G401.6 (cell line): ENCODE results near the gene PPP6R3.

Experiments
- FAIRE-seq: peaks from 2 replicates; lab custom pipeline; 2012; peaks lifted over from hg19 to GRCh38; lab: Jason Lieb, UNC

Gene PPP6R3

GRCh38 chr11:68560216-68560615 is 99.7 kb downstream of the PPP6R3 start:
- FAIRE-seq = no peak

DNA sequence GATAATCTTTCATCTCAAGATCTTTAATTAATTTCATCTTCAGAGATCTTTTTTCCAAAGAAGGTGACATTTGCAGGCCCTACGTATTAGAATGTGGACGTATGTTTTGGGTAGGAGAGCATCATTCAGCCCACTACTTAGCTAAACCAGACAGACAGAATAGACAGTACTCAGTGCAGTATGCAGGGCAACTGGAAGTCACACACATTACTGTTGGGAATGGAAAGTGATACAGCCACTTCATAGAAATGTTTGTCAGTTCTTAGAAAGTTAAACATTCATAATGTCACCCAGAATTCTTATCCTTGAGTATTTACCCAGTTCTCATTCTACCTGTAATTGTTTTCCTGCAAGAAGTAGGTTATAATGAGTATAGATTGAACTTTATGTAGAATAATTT is 102.9 kb downstream of the PPP6R3 start:
- FAIRE-seq = no peak

DNA sequence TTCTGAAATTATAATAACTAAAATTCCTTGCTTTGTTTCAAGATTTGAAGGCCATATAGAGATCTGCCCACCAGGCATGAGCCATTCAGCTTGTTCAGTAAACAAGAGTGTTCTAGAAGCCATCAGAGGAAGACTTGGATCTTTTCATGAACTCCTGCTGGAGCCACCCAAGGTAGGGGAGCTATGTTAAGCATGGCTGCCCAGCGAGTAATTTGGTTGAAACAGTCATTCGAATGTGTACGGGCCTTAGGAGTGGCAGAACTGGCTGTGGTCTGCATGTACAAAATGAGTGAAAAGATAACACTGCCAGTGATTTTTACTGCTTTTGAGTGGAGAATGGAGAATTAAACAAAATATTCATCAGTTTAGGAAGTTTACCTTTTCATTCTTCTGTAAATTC is 103.7 kb downstream of the PPP6R3 start:
- FAIRE-seq = no peak

GRCh38 chr11:68565768-68566167 is 105.2 kb downstream of the PPP6R3 start:
- FAIRE-seq = no peak

DNA sequence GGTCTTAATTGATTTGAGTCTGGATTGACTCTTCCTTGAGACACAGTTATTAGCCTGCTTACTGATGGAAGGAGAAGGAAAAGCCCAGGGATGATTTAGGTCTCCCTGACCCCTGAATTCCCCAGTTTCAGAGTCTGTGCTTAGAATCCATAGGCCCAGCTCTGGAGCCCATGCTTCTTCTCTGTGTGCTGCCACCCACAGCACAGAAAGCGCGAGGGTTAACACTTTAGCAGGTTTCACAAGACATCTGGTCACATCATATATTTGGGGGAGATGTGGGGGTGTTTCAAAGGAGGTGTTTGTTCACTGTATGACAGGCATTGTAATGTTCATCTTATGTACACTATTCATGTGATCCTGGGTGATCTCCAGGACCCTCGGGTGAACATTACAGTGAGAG is 107.0 kb downstream of the PPP6R3 start:
- FAIRE-seq = no peak

DNA sequence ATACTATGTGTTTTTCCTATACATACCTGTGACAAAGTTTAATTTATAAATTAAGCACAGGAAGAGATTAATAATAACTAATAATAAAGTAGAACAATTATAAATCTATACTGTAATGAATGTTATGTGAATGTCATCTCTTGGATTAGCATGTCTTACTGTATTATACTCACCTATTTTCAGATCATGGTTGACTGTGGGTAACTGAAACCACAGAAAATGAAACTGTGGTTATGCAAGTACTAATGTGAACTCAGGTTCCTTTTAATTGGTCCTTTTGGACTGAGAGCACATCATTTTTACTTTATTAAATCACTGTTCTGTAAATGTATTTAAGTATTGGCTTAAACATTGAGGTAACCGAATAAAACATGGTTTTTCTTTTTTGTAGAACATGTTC is 108.8 kb downstream of the PPP6R3 start:
- FAIRE-seq = no peak

DNA sequence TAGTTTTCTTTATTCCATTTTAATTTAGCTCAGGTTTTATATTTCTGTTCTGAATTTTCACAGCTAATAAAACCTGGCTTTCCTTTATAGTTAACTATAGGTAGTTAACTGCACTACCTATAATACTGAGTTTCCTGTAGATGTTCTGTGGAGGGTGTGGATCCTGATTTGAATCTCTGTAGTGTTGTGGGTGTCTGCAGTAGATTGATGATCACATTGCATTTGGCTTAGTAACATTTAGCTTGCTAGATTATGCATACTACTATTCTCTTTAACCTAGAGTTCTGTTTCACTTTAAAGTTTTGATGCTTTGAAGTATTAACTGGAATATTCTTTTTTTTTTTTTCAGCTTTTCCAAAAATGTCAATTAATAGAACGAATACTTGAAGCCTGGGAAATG is 110.1 kb downstream of the PPP6R3 start:
- no peak for FAIRE-seq

DNA sequence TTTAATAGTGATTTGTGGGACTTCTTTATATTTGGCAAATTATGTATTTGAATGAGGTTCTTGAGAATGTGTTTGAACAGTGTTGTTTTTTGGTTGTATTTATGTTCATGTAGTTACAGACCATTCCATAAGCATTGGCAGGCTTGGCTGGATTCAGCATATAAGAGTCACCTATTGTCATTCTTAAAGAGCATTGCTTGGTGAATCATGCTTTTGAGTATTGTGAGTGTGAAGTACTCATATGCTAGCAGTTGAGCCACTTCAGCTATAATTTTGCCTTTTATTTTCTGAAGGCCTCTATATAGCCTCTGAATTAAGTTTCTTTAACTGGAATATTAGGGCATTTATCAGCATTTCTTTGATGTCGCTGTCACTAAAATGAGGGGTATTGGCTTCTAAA is 113.8 kb downstream of the PPP6R3 start:
- FAIRE-seq = no peak

- no peak for FAIRE-seq
These were observed 114.6 kb downstream of the PPP6R3 start for GRCh38 chr11:68575025-68575665.

- FAIRE-seq = no peak
These were observed 118.9 kb downstream of the PPP6R3 start for GRCh38 chr11:68579455-68579854.

GRCh38 chr11:68581439-68581838 is 120.9 kb downstream of the PPP6R3 start:
- FAIRE-seq = no peak

- no peak for FAIRE-seq
These were observed 121.3 kb downstream of the PPP6R3 start for GRCh38 chr11:68581901-68582300.

- FAIRE-seq = no peak
These were observed 122.0 kb downstream of the PPP6R3 start for GRCh38 chr11:68582416-68583040.

GRCh38 chr11:68583041-68583446 is 122.5 kb downstream of the PPP6R3 start:
- FAIRE-seq = no peak

- FAIRE-seq = no peak
These were observed 123.5 kb downstream of the PPP6R3 start for GRCh38 chr11:68584097-68584496.

DNA sequence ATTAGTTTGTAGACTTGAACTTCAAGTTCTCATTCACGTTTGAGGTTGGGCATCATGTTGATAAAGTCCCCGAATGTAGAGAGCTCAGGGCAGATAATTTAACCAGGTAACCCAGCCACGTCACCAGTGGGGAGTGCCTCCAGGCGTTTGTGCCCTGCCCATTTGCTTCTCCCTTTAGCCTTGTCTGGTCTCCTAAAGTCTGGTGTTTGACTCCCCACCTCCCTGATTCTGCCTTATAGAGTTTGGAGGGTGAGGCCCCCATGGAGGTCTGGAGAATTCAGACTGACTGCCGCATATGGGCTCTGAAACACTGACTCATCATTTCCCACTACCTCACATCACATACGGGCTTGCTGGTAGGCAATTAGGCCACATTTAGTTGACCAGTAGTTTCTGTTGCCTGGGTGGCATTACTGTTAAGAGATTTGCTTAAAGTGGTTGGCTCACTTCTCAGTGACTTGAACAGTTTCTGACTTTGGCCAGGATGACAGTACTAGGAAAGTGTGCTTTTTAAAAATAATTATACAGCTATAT is 124.5 kb downstream of the PPP6R3 start:
- FAIRE-seq = no peak

DNA sequence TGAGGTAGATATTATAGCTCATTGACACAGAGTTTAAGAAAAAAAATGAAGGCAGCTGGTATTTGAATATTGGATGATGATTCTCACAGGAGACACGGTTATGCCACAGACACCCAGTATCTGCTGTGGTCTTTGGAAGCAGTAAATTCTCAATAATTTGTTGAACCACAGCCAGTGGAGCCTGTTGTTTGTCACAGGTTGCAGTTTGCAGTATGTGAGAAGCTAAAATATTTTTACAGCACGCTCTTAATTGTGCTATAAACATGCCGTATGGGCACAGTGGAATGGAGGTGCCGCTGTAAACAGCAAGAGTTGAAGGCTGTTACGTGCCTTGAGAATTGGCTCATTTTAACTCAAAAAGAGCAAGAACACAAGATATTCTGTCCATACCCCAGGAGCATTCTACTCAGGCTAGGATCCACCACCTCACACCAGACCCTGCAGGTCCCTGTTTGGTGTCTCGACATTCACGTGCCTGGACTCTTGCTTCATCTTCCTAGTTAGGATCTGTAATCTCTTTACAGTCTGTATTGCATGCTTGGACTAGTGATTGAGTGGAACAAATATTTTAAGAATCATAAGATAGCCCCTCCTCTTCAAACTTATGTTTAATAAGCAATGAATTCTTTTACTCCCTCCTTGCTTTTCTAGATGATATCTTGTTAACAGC is 129.1 kb downstream of the PPP6R3 start:
- FAIRE-seq = no peak

- no peak for FAIRE-seq
These were observed 131.2 kb downstream of the PPP6R3 start for GRCh38 chr11:68591719-68592118.

GRCh38 chr11:68593441-68593840 is 132.9 kb downstream of the PPP6R3 start:
- FAIRE-seq = no peak

DNA sequence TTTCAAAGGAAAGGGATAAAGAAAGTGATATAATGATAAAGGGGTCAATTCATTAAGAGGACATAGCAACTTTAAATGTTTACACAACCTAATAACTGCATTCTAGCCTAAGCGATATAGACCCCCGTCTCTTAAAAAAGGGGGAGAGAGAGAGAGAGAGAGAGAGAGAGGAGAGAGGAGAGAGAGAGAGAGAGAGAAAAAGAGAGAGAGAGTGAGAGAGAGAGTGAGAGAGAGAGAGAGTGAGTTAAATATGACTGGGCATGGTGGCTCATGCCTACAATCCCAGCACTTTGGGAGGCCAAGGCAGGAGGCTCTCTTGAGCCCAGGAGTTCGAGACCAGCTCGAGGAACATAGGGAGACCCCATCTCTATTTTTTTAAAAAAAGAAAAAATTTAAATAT is 133.6 kb downstream of the PPP6R3 start:
- no peak for FAIRE-seq

- FAIRE-seq = no peak
These were observed 135.7 kb downstream of the PPP6R3 start for GRCh38 chr11:68596231-68596630.

- FAIRE-seq = no peak
These were observed 138.5 kb downstream of the PPP6R3 start for GRCh38 chr11:68598816-68599653.

GRCh38 chr11:68601147-68601546 is 140.6 kb downstream of the PPP6R3 start:
- FAIRE-seq = no peak
